Smooth muscle cell (in vitro differentiated cells): ENCODE measurements around the gene PCBP4. TPM values are rescaled to one million over a fixed set of nuclear protein-coding genes. Genes with fewer than 3 reads are reported as not detected.

ENCODE experiments used
- DNase-seq: peaks from one replicate; lab custom pipeline; 2025; ENCODE audit not compliant: unreplicated experiment; lab: John Stamatoyannopoulos, UW
- H2AFZ ChIP-seq: fragments of 200-600 bp; sonication (generic); 2 replicates; pipeline ENCODE4 v1.6.0; 2016; ENCODE audit warnings: antibody characterized with exemption, low read depth, mild to moderate bottlenecking
- H3F3A ChIP-seq: fragments of 200-600 bp; sonication (generic); 2 replicates; pipeline ENCODE4 v1.6.0; 2017; ENCODE audit warnings: antibody characterized with exemption, low read depth
- H3K27ac ChIP-seq: fragments of 200-600 bp; sonication (generic); 2 replicates; pipeline ENCODE4 v1.5.1; 2016; ENCODE audit warnings: low read depth, mild to moderate bottlenecking
- H3K27me3 ChIP-seq: fragments of 200-600 bp; sonication (generic); 2 replicates; pipeline ENCODE4 v1.6.1; 2016; ENCODE audit warnings: low read depth, mild to moderate bottlenecking
- H3K36me3 ChIP-seq: fragments of 200-600 bp; sonication (generic); 2 replicates; pipeline ENCODE4 v1.5.1; 2016; ENCODE audit warnings: low read depth
- H3K4me1 ChIP-seq: fragments of 200-600 bp; sonication (generic); 2 replicates; pipeline ENCODE4 v1.5.1; 2016; ENCODE audit warnings: low read depth
- H3K4me2 ChIP-seq: fragments of 200-600 bp; sonication (generic); 2 replicates; pipeline ENCODE4 v1.6.0; 2016; ENCODE audit warnings: mild to moderate bottlenecking
- H3K4me3 ChIP-seq: fragments of 200-600 bp; sonication (generic); 2 replicates; pipeline ENCODE4 v1.5.1; 2016; ENCODE audit warnings: mild to moderate bottlenecking
- H3K79me2 ChIP-seq: fragments of 200-600 bp; sonication (generic); 2 replicates; pipeline ENCODE4 v1.6.0; 2016; ENCODE audit warnings: low read depth, mild to moderate bottlenecking
- H3K9ac ChIP-seq: fragments of 200-600 bp; sonication (generic); 2 replicates; pipeline ENCODE4 v1.6.0; 2016; ENCODE audit warnings: low read depth
- H3K9me3 ChIP-seq: fragments of 200-600 bp; sonication (generic); replicated peaks from 2 replicates; pipeline ENCODE4 v1.5.1; 2016; ENCODE audit warnings: low read depth
- H4K20me1 ChIP-seq: fragments of 200-600 bp; sonication (generic); 2 replicates; pipeline ENCODE4 v1.6.0; 2016; ENCODE audit warnings: low read depth
- whole genome bisulfite sequencing: methylation state at CpG from one replicate; pipeline ENCODE4 v1.1.7; 2016; ENCODE audit warnings: low lambda C conversion rate; 5-methylcytosine and 5-hydroxymethylcytosine counted together
- polyA plus RNA-seq: library from polyadenylated mRNA; unstranded; fragments of >200 nt; fragmentation: Nextera tagmentation; extraction: Ambion mirVana; gene quantifications from 2 replicates; pipeline ENCODE4 v1.2.1, GENCODE V29; 2016
- total RNA-seq: library from RNA; depleted of rRNA; stranded (reverse); fragments of >200 nt; gene quantifications from 2 replicates; pipeline ENCODE4 v1.2.3, GENCODE V29; 2014
- TF ChIP-seq, protein P1 (sequence below): fragments of 200-600 bp; sonication (generic); IDR thresholded peaks from 2 replicates; pipeline ENCODE4 v1.5.1; 2017; ENCODE audit warnings: borderline replicate concordance, mild to moderate bottlenecking, antibody characterized with exemption; ENCODE audit not compliant: insufficient read depth, poor library complexity, severe bottlenecking

PCBP4 gene
- total and polyA plus RNA-seq, 2 experiments from 2014 or later, result 42.6 to 81.2 TPM

DNA sequence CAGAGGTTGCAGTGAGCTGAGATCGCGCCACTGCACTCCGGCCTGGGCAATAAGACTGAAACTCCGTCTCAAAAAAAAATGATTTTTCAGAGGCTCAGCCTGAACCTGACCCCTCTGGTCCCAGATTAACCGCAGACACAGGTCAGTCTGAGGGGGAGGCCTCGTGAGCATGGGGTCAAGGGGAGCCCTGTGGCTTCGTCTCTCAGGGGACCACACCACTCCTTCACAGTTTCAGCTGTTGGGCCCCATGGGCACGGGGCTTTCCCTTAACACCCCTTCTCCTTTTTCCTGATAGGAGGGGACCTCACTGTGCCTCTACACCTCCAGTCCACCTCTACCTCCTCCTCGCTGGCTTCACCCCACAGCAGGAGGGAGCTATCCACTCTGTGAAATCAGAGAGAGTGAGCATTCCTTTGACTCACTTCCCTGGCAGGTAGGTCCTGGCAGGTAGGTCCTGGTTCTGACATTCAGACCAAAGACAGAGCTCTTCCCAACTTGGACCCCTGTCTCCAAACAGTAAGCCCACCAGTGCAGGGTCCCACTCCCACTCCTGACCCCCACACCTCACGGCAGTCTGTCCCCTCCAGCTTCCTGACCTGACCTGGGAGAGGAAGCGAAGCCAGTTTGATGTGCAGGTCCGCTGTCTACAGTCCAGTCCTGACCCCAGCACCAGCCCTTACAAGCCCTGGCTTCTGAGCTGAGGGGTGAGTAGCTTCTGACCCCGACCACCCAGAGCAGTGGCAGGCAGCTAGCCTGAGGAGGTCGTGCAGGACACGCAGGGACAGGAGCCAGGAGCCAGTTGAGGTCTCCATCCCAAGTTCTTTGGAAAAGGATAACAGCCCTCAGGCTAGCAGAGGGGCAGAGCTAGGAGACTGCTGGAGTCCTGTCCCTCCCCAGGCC, 34.5 kb downstream of the PCBP4 start:
- 98% methylated on average over 15 of the region's 15 CpGs for WGBS
- no peak overlapping the region for H3K4me2 ChIP-seq
- no peak overlapping the region for H3K27ac ChIP-seq
- H2AFZ ChIP-seq, result no peak overlapping the region
- no peaks in the 10 kb centered on the region for H4K20me1 ChIP-seq
- H3F3A ChIP-seq, result no peaks in the 10 kb centered on the region
- H3K9ac ChIP-seq, result no peak overlapping the region
- H3K4me3 ChIP-seq, result no peak overlapping the region
- H3K36me3 ChIP-seq, result no peaks in the 10 kb centered on the region
- H3K9me3 ChIP-seq, result no peaks in the 10 kb centered on the region
- H3K27me3 ChIP-seq, result no peaks in the 10 kb centered on the region
- no peaks in the 10 kb centered on the region for H3K4me1 ChIP-seq
- no peaks in the 10 kb centered on the region for H3K79me2 ChIP-seq
- TF ChIP-seq, protein P1, sequence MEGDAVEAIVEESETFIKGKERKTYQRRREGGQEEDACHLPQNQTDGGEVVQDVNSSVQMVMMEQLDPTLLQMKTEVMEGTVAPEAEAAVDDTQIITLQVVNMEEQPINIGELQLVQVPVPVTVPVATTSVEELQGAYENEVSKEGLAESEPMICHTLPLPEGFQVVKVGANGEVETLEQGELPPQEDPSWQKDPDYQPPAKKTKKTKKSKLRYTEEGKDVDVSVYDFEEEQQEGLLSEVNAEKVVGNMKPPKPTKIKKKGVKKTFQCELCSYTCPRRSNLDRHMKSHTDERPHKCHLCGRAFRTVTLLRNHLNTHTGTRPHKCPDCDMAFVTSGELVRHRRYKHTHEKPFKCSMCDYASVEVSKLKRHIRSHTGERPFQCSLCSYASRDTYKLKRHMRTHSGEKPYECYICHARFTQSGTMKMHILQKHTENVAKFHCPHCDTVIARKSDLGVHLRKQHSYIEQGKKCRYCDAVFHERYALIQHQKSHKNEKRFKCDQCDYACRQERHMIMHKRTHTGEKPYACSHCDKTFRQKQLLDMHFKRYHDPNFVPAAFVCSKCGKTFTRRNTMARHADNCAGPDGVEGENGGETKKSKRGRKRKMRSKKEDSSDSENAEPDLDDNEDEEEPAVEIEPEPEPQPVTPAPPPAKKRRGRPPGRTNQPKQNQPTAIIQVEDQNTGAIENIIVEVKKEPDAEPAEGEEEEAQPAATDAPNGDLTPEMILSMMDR, result no peak
- no peak for DNase-seq

DNA sequence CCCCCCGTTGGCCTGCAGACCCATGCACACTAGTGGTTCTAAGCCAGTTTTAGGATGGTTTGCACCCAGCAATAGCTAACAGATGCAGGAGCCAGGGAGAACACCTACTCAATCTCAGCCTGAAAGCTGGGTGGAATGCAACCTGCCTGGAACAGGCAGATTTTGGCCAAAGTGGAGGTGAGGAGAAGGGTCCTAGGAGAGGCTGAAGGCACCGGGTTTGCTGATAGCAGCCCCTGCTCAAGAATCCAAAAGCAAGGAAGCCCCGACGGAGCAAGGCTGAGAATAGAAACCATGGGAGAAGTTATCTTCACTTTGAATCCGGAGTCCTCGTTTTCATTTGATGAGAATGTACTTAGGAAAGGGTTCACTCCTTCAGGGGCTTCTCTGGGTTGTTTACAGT, 35.5 kb downstream of the PCBP4 start:
- no peaks in the 10 kb centered on the region for H3K36me3 ChIP-seq
- H3K27ac ChIP-seq, result no peak overlapping the region
- no peak for DNase-seq
- no peaks in the 10 kb centered on the region for H4K20me1 ChIP-seq
- TF ChIP-seq, protein P1, result no peak
- H2AFZ ChIP-seq, result no peak overlapping the region
- H3F3A ChIP-seq, result no peaks in the 10 kb centered on the region
- H3K4me1 ChIP-seq, result no peaks in the 10 kb centered on the region
- H3K4me2 ChIP-seq, result no peak overlapping the region
- no peaks in the 10 kb centered on the region for H3K27me3 ChIP-seq
- H3K79me2 ChIP-seq, result no peaks in the 10 kb centered on the region
- no peak overlapping the region for H3K4me3 ChIP-seq
- H3K9me3 ChIP-seq, result no peaks in the 10 kb centered on the region
- no peak overlapping the region for H3K9ac ChIP-seq
- 100% methylated on average over 6 of the region's 6 CpGs for WGBS

DNA sequence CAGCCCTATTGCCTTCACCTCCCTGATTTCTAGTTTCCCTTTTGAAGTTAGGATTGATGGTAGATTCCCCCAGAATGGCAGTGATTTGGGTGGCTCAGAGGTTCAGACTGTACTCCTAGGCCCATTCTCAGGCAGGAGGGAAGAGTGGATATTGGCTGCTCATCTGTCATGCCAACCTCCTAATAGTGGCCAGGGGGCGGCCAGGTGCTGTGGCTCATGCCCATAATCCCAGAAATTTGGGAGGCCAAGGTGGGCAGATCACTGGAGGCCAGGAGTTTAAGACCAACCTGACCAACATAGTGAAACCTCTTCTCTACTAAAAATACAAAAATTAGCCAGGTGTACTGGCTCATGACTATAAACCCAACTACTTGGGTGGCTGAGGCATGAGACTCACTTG, 36.8 kb downstream of the PCBP4 start:
- Histone ChIP-seq H3F3A (no peaks in the 10 kb centered on the region), H2AFZ (no peak overlapping the region), H3K9me3 (no peaks in the 10 kb centered on the region), H3K79me2 (no peaks in the 10 kb centered on the region), H4K20me1 (no peaks in the 10 kb centered on the region), H3K4me2 (no peak overlapping the region), H3K9ac (no peak overlapping the region), H3K4me1 (no peaks in the 10 kb centered on the region), H3K27ac (no peak overlapping the region), H3K36me3 (no peaks in the 10 kb centered on the region), H3K27me3 (no peaks in the 10 kb centered on the region), H3K4me3 (no peak overlapping the region)
- TF ChIP-seq, protein P1, result no peak
- 100% methylated on average over 1 of the region's 1 CpG for WGBS
- DNase-seq, result no peak
